NCI-H1694 (cell line): ENCODE data around the gene RIN1.
"Not testable (repeated sequence)": the region's sequence is repeated elsewhere in the genome, so short reads cannot be mapped to it uniquely, and the experiment has no call there.

ENCODE experiments used
- DNase-seq: peaks from one replicate; lab custom pipeline; 2025; lab: John Stamatoyannopoulos, UW

The RIN1 gene

DNA sequence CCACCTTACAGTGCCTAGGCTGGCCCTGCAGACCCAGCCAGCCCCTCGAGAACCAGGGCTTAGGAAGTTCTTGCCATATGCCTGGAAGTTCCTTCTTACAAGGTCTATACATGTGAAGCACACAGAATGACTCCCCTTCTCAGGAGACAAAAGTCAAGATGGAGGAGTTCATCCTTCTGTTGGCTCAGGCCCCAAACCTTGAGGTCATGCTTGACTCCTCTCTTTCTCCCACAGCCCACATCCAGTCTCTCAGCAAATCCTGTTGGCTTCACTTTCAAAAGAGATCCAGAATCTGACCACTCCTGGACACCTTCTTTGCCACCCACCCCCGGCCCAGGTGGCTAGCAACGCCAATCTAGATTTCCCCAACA is 17.6 kb downstream of the RIN1 start:
- DNase-seq, result no peak

DNA sequence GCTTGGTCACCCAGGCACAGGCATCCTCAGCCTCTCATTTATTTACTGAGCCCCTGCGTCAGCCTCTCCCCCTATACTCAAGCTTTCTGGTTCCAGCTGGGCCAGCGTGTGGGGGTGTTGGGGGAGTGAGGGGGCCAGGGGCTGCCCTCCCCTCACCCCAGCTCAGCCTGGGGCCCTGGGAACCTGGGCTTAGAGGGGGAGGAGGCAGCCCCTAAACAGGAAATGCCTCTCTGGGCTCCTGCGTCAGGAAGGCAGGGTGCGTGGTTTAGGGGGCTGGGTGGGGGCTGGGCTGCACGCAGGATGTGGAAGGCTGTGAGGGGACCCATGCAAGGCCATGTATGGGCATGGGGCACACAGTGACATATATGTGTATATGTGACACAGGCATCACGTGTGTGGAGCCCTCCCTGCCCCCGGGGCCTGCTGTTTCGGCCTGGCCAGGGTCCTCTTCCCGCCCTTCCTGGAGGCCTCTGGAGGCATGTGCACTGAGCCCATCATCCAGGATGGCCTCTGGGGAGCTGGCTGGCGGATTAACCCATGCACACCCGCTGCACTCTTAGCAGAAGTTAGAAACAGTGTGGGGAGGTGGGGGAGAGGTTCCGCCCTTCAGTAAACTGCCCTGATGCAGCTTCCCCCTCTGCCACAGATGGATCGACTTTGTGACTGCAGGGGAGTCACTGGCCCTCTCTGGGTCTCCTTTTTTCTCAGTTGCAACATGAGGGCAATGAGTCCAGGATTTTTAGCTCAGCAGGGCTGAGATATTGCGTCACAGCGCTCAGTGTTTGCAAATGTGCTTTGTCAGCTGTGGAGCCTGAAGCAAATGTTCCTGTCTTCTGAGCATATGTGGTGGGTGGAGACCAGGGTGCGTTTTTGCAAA is 18.3 kb downstream of the RIN1 start:
- no peak for DNase-seq

DNA sequence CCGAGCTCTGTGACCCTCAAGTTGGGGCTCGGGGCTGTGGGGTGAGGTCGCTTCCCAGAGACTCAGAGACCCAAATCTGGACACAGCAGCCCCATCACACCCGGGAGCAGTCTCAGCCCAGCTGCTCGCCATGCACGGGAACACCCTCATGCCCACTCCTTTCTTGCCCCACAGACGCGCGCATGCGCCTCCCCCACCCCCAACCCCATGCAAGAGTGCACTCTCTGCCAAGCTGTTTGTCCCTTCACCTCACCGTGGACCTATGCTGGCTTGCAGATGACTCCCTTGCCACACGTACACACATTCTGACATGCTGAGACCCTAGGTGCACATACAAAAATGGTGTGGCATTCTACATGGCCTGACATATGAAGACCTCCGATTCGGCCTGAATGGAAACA is 18.9 kb downstream of the RIN1 start:
- DNase-seq, result peak; percentile 34

DNA sequence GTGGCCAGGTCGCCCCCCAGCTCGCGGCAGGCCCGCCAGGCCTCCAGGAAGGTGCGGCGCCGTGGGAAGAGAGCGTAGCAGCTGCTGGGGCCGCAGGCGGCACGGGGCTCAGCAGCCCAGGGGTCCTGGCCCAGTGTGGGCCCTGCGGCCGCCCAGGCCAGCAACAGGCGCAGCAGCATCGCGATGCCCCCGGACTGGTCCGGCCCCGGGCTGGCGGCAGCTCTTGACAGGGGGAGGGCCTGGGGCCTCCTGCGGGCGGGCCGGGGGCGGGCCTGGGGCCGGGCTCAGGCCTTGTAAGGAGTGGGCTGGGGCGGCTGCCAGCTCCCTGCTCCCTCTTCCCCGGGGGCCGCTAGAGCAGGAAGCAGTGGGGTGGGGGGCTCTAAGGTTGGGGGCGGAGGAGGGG is 19.4 kb downstream of the RIN1 start, which contains the start of gene CD248:
Gene CD248, minus strand, starts transcription at position 196 of the 403 bp plus-strand sequence. Its CDS starts 17 bp downstream, at position 179.
- peak; percentile 34 for DNase-seq

- no peak for DNase-seq
Observed at GRCh38 chr11:66315921-66316811, 20.1 kb downstream of the RIN1 start.

DNA sequence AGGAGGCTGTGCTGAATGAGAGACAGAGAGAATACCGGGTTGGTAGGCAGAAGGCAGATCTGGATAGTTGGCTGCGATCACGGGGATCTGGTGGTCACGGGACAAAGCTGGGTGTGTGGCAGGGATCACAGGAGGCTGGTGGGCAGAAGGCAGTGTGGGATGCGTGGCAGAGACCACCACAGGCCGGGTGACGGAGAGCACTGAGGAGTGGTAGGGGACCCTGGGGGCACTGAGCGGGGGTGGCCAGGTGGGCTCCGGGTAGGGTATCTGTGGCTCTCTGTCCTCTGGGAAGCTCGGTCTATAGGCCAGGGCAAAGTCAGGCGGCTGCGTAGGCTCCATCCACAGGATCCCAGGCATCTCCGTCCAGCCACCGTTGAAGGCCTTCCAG is 20.7 kb downstream of the RIN1 start:
- DNase-seq, result no peak

- no peak for DNase-seq
Observed at GRCh38 chr11:66314561-66315497, 21.4 kb downstream of the RIN1 start.

GRCh38 chr11:66314186-66314501 is 22.1 kb downstream of the RIN1 start:
- DNase-seq, result no peak

GRCh38 chr11:66313321-66314185 is 22.7 kb downstream of the RIN1 start:
- DNase-seq, result no peak

- peak; percentile 95 for DNase-seq
Observed at GRCh38 chr11:66312549-66313320, 23.5 kb downstream of the RIN1 start.

DNA sequence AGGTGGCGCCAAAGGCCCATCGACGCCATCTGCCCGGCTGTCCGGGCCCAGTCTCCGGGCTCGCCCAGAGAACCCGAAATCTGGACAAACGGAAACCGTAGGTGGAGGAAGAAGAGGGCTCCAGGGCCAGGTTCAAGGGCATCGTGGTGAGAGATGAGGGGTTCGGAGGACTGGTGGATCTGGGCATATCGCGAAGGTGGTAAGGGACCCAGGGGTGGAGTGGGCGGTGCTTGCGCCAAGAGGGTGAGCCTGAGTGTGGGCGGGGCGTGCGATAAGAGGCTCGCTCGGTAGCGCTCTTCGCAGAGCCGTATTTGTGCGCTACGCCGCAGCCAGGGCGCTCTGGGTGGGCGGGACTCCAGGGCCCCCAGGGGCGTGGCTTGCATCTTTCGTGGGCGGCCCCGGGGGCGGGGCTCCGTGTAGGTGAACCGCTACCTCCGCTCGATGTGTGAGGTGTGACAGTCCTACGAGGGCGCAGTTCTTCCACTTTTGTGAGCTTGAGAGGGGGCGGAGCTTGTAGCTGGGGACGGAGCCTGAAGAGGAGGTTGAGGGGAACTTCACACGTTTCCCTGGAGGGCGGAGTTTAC is 24.2 kb downstream of the RIN1 start:
- peak; percentile 88 for DNase-seq

DNA sequence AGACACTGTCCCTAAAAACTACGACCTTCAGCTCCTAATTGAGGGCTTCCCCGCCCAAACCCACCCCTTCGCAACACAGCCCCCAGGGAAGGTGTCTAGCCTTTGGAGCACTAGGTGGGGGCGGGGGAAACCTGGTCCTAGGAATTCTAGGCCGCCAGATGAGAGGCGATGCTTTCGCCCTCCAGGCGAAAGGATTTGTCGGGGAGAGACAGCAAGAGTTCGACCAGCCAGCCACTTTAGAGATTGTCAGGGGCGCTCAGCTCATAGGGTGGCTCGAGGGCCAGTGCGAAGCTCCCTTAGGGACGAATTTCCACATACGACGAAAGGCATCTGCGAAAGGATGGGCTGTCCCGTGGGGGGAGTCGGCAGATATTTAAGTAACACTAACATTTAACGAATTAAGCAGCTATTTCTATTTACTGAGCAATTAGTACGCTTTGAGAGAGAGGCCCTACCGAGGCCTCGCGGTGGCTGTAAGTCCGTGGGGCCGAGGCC is 24.7 kb downstream of the RIN1 start:
- no peak for DNase-seq

GRCh38 chr11:66310803-66311440 is 25.3 kb downstream of the RIN1 start:
- not testable (repeated sequence) for DNase-seq

DNA sequence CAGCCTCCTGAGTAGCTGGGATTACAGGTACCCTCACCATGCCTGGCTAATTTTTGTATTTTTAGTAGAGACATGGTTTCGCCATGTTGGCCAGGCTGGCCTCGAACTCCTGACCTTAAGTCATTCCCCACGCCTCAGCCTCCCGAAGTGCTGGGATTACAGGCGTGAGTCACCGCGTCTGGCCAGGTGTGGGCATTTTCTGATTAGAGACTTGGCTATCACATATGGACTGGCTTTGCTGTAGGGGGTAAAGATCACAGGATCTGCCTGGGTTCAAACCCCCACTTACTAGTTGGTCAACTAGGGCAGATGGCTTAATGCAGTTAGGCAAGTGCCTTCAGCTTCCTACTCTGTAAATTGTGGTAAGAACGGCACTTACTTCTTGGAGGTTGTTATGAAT is 25.9 kb downstream of the RIN1 start:
- DNase-seq, result no peak

DNA sequence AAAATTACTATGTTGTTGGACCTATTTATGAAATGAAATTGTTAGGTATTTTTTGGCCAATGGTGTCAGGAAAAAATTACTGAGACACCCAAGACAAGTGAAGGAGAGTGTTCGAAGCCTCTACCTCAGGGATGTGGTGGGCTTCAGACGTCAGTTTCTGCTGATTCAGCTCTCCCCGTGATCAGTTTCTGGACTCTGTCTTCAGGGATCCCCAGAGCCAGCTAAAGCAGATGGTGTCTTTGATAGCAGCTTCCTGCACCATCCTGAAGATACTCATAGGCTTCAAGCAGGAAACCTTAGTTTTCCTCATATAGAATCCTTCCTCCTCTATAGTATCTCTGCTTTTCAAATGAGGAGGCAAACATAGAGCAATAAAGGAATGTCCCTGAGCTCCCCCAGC is 26.8 kb downstream of the RIN1 start:
- DNase-seq, result no peak

DNA sequence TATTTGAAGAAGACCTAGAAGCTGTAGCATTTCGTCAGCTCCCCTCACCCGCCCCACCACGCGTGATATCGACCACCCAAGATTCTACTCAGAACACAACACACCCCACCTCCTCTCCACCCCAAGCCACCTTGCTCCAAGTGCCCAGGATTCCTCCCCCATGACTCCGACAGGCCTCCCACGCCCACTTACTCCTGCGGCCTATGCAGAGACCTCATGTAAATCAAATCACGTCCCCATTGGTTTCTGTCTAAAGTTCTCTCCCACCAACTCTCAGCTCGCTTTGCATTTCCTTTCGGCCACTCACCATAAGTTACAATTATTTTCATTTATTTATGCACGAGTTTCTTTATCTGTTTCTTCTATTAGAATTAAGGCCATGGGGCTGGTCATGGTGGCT is 33.6 kb downstream of the RIN1 start:
- DNase-seq, result no peak

- no peak for DNase-seq
Observed at GRCh38 chr11:66299186-66299585, 37.0 kb downstream of the RIN1 start.

GRCh38 chr11:66297610-66298009 is 38.6 kb downstream of the RIN1 start:
- no peak for DNase-seq
